HUES6 (cell line): Measurements from ENCODE around the gene SNAPC2.
A peak's percentile ranks its signal among the peaks of the same experiment; 100 is the strongest.

Experiments
- H3K27ac ChIP-seq: 2 replicates; pipeline ENCODE4 v1.7.0; 2013; ENCODE audit warnings: low read depth, mild to moderate bottlenecking, low read length, inconsistent platforms
- H3K27me3 ChIP-seq: 2 replicates; pipeline ENCODE4 v1.6.1; 2013; ENCODE audit warnings: low read length; ENCODE audit not compliant: control insufficient read depth, insufficient read depth
- H3K36me3 ChIP-seq: 2 replicates; pipeline ENCODE4 v1.6.1; 2013; ENCODE audit warnings: low read length; ENCODE audit not compliant: control insufficient read depth, insufficient read depth
- H3K4me1 ChIP-seq: 2 replicates; pipeline ENCODE4 v1.6.1; 2013; ENCODE audit warnings: low read length; ENCODE audit not compliant: control insufficient read depth, insufficient read depth
- H3K4me3 ChIP-seq: 2 replicates; pipeline ENCODE4 v1.5.1; 2013; ENCODE audit warnings: low read depth, low read length
- H3K9ac ChIP-seq: one replicate; pipeline ENCODE4 v1.6.1; 2013; ENCODE audit warnings: mild to moderate bottlenecking, low read length
- H3K9me3 ChIP-seq: 2 replicates; pipeline ENCODE4 v1.6.1; 2013; ENCODE audit warnings: low read depth, low read length; ENCODE audit not compliant: control insufficient read depth, insufficient read depth

Gene SNAPC2

GRCh38 chr19:7963566-7963965, 43.4 kb downstream of the SNAPC2 start:
- Histone ChIP-seq H3K4me1 (no peaks in the 10 kb centered on the region), H3K27ac (no peak overlapping the region), H3K27me3 (no peaks in the 10 kb centered on the region), H3K9me3 (no peaks in the 10 kb centered on the region), H3K4me3 (no peak overlapping the region), H3K9ac (no peak overlapping the region), H3K36me3 (peaks cover 96% of the 10 kb centered on the region)

GRCh38 chr19:7965259-7965841, 45.2 kb downstream of the SNAPC2 start:
- Histone ChIP-seq H3K9ac (no peak overlapping the region), H3K4me3 (no peak overlapping the region), H3K27ac (no peak overlapping the region), H3K4me1 (peaks cover 8% of the 10 kb centered on the region), H3K9me3 (no peaks in the 10 kb centered on the region), H3K36me3 (peaks cover 93% of the 10 kb centered on the region), H3K27me3 (no peaks in the 10 kb centered on the region)

- peaks cover 87% of the 10 kb centered on the region for H3K36me3 ChIP-seq
Observed at GRCh38 chr19:7965921-7966665, 46.0 kb downstream of the SNAPC2 start.

DNA sequence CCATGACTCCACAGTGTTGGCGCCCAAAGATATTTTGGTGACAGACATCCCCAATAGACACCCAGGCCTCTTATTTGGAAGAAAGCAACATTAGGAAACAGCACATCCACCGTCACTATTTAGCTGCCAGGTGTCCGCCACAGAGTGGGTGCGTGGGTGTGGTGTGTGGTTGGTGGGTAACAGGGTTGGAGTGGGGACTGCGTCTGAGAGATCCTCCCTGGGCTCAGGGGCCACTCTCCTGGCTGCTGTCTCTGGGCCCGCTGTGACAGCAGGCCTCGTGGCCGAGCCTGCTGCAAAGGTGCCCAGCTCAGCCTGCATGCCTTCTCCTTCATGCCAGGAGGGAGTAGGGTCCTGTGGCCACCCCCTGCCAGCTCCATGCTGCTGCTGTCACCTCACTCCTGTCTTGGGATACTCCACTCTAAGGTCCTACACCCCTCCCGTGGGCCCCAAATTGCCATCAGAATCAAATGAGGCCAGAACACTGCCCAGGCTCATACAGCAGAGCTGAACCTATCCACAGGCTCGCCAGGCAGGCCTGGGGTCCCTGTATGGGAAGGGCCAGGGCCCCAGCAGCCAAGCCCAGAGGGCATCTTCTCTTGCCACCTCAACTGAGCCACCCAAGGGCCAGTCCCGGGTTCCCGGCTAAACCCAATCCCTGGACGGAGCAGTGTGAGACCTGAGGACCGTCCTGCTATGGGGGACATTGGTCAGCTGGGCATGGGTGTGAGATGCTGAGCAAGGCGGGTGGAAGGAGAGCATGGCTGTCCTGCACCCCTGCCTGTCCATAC, 48.1 kb downstream of the SNAPC2 start:
- Histone ChIP-seq H3K9ac (no peak overlapping the region), H3K36me3 (peaks cover 80% of the 10 kb centered on the region), H3K4me3 (no peak overlapping the region), H3K27ac (no peak overlapping the region), H3K4me1 (peaks cover 8% of the 10 kb centered on the region), H3K27me3 (no peaks in the 10 kb centered on the region), H3K9me3 (no peaks in the 10 kb centered on the region)

More at GRCh38 chr19:7965921-7966665, 46.0 kb downstream of the SNAPC2 start:
- Histone ChIP-seq H3K27me3 (no peaks in the 10 kb centered on the region), H3K27ac (no peak overlapping the region), H3K9me3 (no peaks in the 10 kb centered on the region), H3K4me3 (no peak overlapping the region), H3K4me1 (peaks cover 8% of the 10 kb centered on the region), H3K9ac (no peak overlapping the region)

- Histone ChIP-seq H3K27me3 (no peaks in the 10 kb centered on the region), H3K4me1 (peaks cover 8% of the 10 kb centered on the region), H3K4me3 (no peak overlapping the region), H3K27ac (peak overlapping the region; percentile 62), H3K36me3 (peaks cover 80% of the 10 kb centered on the region), H3K9ac (no peak overlapping the region), H3K9me3 (no peaks in the 10 kb centered on the region)
Observed at GRCh38 chr19:7968796-7969554, 48.8 kb downstream of the SNAPC2 start.

DNA sequence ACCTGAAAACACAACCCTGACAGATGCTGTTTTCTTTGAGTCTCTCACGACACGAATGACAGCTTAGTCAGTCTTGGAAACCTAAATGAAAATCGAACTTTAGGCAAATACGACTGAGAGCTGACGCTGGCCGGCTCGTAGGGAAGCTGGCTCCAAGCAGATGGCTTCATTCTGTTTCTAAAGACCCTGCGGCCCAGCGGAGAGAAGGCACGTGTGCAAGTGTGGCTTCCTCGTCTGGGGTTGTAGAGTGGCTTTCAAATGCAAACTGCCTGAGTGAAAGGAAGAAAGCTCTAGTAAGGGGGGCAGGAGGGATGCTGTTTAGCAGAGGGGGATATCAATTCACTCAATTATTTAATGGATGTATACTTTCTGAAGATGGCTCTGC, 49.4 kb downstream of the SNAPC2 start:
- H3K36me3 ChIP-seq = peaks cover 80% of the 10 kb centered on the region
- no peaks in the 10 kb centered on the region for H3K27me3 ChIP-seq
- peaks cover 8% of the 10 kb centered on the region for H3K4me1 ChIP-seq
- H3K9ac ChIP-seq = no peak overlapping the region
- peak overlapping the region; percentile 62 for H3K27ac ChIP-seq
- no peaks in the 10 kb centered on the region for H3K9me3 ChIP-seq
- no peak overlapping the region for H3K4me3 ChIP-seq

GRCh38 chr19:7970716-7971448, 50.7 kb downstream of the SNAPC2 start:
- Histone ChIP-seq H3K4me3 (no peak overlapping the region), H3K9me3 (no peaks in the 10 kb centered on the region), H3K27me3 (no peaks in the 10 kb centered on the region), H3K9ac (no peak overlapping the region), H3K36me3 (peaks cover 78% of the 10 kb centered on the region), H3K4me1 (peaks cover 8% of the 10 kb centered on the region), H3K27ac (no peak overlapping the region)

- Histone ChIP-seq H3K9me3 (no peaks in the 10 kb centered on the region), H3K4me3 (no peak overlapping the region), H3K27me3 (no peaks in the 10 kb centered on the region), H3K4me1 (peaks cover 8% of the 10 kb centered on the region), H3K27ac (no peak overlapping the region), H3K36me3 (peaks cover 75% of the 10 kb centered on the region), H3K9ac (no peak overlapping the region)
Observed at GRCh38 chr19:7971553-7972520, 51.7 kb downstream of the SNAPC2 start.
